ENCODE results near the gene SMG6. TPM values are rescaled to one million over a fixed set of nuclear protein-coding genes. Genes with fewer than 3 reads are reported as not detected.

The SMG6 gene
- total and polyA plus RNA-seq, 2 donors (not counting 1 experiment from before 2014, with no cell fraction given) = 10.6 to 35.5 TPM

- no peaks in the 10 kb centered on the region for H4K20me1 ChIP-seq (ENCODE audit: control insufficient read depth, insufficient read depth, low read length, poor library complexity, severe bottlenecking)
- intact Hi-C loops (cut with micrococcal nuclease) = loop anchor here (10.0 kb wide), 1 partner anchor 395 kb away; no protein-coding TSS in a partner anchor
- no peaks in the 10 kb centered on the region for H3K4me1 ChIP-seq (ENCODE audit: control insufficient read depth in 2 of 2, insufficient read depth in 2 of 2, low read length in 2 of 2)
- H3K4me2 ChIP-seq (replicated peaks; ENCODE audit: low read depth, low read length, poor library complexity, severe bottlenecking) = no peak overlapping the region
- ATAC-seq (ENCODE audit: low read depth) (no peak), DNase-seq (no peak)
- H3K27me3 Mint-ChIP-seq = no peaks in the 10 kb centered on the region
- H3K27ac ChIP-seq (ENCODE audit: low read length in 2 of 2) = no peak overlapping the region
- no peak for TF ChIP-seq CTCF (IDR thresholded peaks at IDR 0.05)
- TF ChIP-seq EZH2 (IDR thresholded peaks at IDR 0.05; ENCODE audit: borderline replicate concordance, insufficient read depth, low read depth, low read length, poor library complexity, severe bottlenecking) = no peak
- H3K4me1 Mint-ChIP-seq = no peaks in the 10 kb centered on the region
- H3K79me2 ChIP-seq (ENCODE audit: control insufficient read depth, insufficient read depth, low read length) = peaks cover 7% of the 10 kb centered on the region
- ChIA-PET CTCF (interaction anchor here (0.6 to 4.3 kb wide), 5 partner anchors 20 to 398 kb away, joined by 3 to 35 read pairs (median 4); partner anchors contain the start of gene HIC1), POLR2A (no interaction called here)
- H3K4me3 ChIP-seq (ENCODE audit: control extremely low read depth in 1 of 5, extremely low read depth in 1 of 5, insufficient read depth in 1 of 5, low read depth in 2 of 5, low read length in 4 of 5) = no peak overlapping the region
- no peak overlapping the region for H3K27ac Mint-ChIP-seq
- H3K36me3 ChIP-seq (replicated peaks in 1 of 2; ENCODE audit: control extremely low read depth in 1 of 2, control insufficient read depth in 1 of 2, extremely low read depth in 1 of 2, insufficient read depth in 2 of 2, low read length in 1 of 2) = peaks cover 25 to 44% of the 10 kb centered on the region in 2 experiments
- H2AFZ ChIP-seq (ENCODE audit: insufficient read depth, low read depth, low read length, poor library complexity, severe bottlenecking) = no peak overlapping the region
- H3K9me3 ChIP-seq (ENCODE audit: control extremely low read depth in 1 of 3, control insufficient read depth in 2 of 3, insufficient read depth in 1 of 3, low read length in 2 of 3) = no peaks in the 10 kb centered on the region
- WGBS (ENCODE audit: insufficient coverage) = 96% methylated on average over 7 of the region's 9 CpGs
- H3K9me3 Mint-ChIP-seq (ENCODE audit: insufficient read depth) = no peaks in the 10 kb centered on the region
- H3K27me3 ChIP-seq (replicated peaks in 1 of 4; ENCODE audit: control extremely low read depth in 1 of 4, control insufficient read depth in 3 of 4, insufficient read depth in 4 of 4, low read length in 3 of 4) = no peaks in the 10 kb centered on the region
- H3K4me3 Mint-ChIP-seq = no peak overlapping the region
- no peak overlapping the region for H3K9ac ChIP-seq (ENCODE audit: low read length)
Measured at GRCh38 chr17:2279707-2280106, 23.9 kb downstream of the SMG6 start.

GRCh38 chr17:2277429-2278170 lies 26.0 kb downstream of the SMG6 start:
- Histone ChIP-seq H3K4me2 (replicated peaks; ENCODE audit: low read depth, low read length, poor library complexity, severe bottlenecking) (no peak overlapping the region), H4K20me1 (ENCODE audit: control insufficient read depth, insufficient read depth, low read length, poor library complexity, severe bottlenecking) (no peaks in the 10 kb centered on the region), H3K4me1 (ENCODE audit: control insufficient read depth in 2 of 2, insufficient read depth in 2 of 2, low read length in 2 of 2) (no peaks in the 10 kb centered on the region), H3K9me3 (ENCODE audit: control extremely low read depth in 1 of 3, control insufficient read depth in 2 of 3, insufficient read depth in 1 of 3, low read length in 2 of 3) (no peaks in the 10 kb centered on the region), H3K27ac (ENCODE audit: low read length in 2 of 2) (no peak overlapping the region), H3K79me2 (ENCODE audit: control insufficient read depth, insufficient read depth, low read length) (peaks cover 7% of the 10 kb centered on the region), H3K27me3 (replicated peaks in 1 of 4; ENCODE audit: control extremely low read depth in 1 of 4, control insufficient read depth in 3 of 4, insufficient read depth in 4 of 4, low read length in 3 of 4) (no peaks in the 10 kb centered on the region), H2AFZ (ENCODE audit: insufficient read depth, low read depth, low read length, poor library complexity, severe bottlenecking) (no peak overlapping the region), H3K36me3 (replicated peaks in 1 of 2; ENCODE audit: control extremely low read depth in 1 of 2, control insufficient read depth in 1 of 2, extremely low read depth in 1 of 2, insufficient read depth in 2 of 2, low read length in 1 of 2) (peaks cover 18 to 33% of the 10 kb centered on the region in 2 experiments), H3K9ac (ENCODE audit: low read length) (no peak overlapping the region), H3K4me3 (ENCODE audit: control extremely low read depth in 1 of 5, extremely low read depth in 1 of 5, insufficient read depth in 1 of 5, low read depth in 2 of 5, low read length in 4 of 5) (no peak overlapping the region)
- DNase-seq (no peak), ATAC-seq (ENCODE audit: low read depth) (no peak)
- no peaks in the 10 kb centered on the region for H3K27me3 Mint-ChIP-seq
- POLR2A ChIA-PET = no interaction called here
- H3K27ac Mint-ChIP-seq = no peak overlapping the region
- no peaks in the 10 kb centered on the region for H3K9me3 Mint-ChIP-seq (ENCODE audit: insufficient read depth)
- TF ChIP-seq CTCF (IDR thresholded peaks at IDR 0.05) = no peak
- no peak for TF ChIP-seq EZH2 (IDR thresholded peaks at IDR 0.05; ENCODE audit: borderline replicate concordance, insufficient read depth, low read depth, low read length, poor library complexity, severe bottlenecking)
- 100% methylated on average over 1 of the region's 9 CpGs for WGBS (ENCODE audit: insufficient coverage)
- CTCF ChIA-PET = no interaction called here
- intact Hi-C loops (cut with micrococcal nuclease) = no loop called here
- H3K4me1 Mint-ChIP-seq = no peaks in the 10 kb centered on the region
- no peak overlapping the region for H3K4me3 Mint-ChIP-seq

Measured in B cell (primary cell).